Adrenal gland (tissue), 5 donors: Measurements from ENCODE around the gene KLF7.

Experiments used
- POLR2A ChIP-seq, 2 donors: fragments of 450-650 bp; IDR thresholded peaks; one replicate each; pipeline ENCODE4 v1.6.1; 2017; ENCODE audit warnings: antibody characterized with exemption in 2 of 2, mild to moderate bottlenecking in 2 of 2, moderate library complexity in 1 of 2
- TF ChIP-seq, protein P1 (sequence below), 6 experiments: fragments of 450-650 bp in 4 of 6; fragments of 200-600 bp in 2 of 6; sonication (generic) in 1 of 6; IDR thresholded peaks; 1 replicate in 5 of 6; 2 replicates in 1 of 6; pipeline versions ENCODE4 v1.5.1 to v1.8.0; 2016 to 2021; ENCODE audit warnings: antibody characterized with exemption in 6 of 6, mild to moderate bottlenecking in 2 of 6, moderate library complexity in 1 of 6
- donor health status: DM: no; HTN: no; CAD: no.

DNA sequence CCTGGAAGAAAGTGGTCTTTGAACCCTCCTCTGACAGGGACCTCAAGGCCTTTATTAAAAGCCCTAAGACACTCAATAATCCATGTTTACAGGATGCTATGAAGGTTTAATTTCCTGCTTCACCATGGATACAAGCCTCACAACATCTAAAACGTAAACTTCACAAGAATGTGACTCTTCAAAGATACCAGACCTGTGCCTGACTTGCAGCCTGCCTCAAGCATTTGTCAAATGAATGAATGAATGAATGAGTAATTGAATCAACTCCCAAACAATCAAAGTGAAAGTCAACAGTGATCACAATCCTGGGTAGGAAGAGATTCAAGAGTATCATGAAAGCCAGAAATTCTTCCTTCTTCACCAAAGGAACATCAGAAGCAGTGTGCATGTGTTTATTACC, 30.4 kb downstream of the KLF7 start:
- TF ChIP-seq, protein P1, sequence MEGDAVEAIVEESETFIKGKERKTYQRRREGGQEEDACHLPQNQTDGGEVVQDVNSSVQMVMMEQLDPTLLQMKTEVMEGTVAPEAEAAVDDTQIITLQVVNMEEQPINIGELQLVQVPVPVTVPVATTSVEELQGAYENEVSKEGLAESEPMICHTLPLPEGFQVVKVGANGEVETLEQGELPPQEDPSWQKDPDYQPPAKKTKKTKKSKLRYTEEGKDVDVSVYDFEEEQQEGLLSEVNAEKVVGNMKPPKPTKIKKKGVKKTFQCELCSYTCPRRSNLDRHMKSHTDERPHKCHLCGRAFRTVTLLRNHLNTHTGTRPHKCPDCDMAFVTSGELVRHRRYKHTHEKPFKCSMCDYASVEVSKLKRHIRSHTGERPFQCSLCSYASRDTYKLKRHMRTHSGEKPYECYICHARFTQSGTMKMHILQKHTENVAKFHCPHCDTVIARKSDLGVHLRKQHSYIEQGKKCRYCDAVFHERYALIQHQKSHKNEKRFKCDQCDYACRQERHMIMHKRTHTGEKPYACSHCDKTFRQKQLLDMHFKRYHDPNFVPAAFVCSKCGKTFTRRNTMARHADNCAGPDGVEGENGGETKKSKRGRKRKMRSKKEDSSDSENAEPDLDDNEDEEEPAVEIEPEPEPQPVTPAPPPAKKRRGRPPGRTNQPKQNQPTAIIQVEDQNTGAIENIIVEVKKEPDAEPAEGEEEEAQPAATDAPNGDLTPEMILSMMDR (IDR thresholded peaks at IDR 0.05) = no peak
- TF ChIP-seq POLR2A (IDR thresholded peaks at IDR 0.05) = no peak
